Measurements from ENCODE around the gene CFAP58. TPM values are rescaled to one million over a fixed set of nuclear protein-coding genes. Genes with fewer than 3 reads are reported as not detected.

Gene CFAP58
- total RNA-seq, 4 donors from 2014 or later: 0.29 to 2.2 (median 1.3) TPM

DNA sequence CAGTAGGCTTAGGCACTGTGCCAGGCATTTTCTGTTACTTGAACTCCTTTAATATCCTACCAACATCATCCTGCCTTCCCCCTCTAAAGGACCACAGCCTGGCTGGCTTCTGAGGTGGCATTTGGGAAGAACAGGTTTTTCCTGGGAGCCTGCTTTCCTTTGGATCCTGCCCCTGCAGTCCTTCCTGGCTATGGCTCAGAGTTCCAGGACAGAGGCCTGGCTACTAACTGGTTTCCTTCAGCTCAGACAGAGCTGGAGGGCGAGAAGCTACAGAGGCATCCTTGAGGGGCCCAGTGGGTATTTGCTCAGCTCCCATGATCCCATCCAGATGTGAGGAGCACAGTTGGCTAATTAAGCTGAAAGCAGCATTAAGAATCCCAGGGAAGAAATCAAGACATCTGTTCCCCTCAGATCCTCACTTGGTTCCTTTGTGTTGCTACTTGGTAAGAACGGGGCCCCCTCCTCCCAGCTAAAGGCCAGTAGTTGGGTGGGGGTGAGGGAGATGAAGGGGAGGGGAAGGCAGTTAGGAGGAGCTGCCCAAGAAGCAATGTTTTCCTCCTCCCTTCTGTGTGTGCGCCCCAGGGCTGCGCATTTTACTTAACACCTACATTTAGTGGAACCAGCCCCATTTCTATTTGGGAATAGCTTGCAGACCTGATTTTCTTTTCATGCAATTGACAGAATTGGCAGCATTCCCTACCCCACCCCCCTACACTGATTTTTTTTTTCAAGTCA, 144.9 kb downstream of the CFAP58 start:
- no peak for TF ChIP-seq CTCF (IDR thresholded peaks at IDR 0.05)
- TF ChIP-seq POLR2A (IDR thresholded peaks at IDR 0.05): no peak
- Histone ChIP-seq H3K4me3 (no peak overlapping the region), H3K27me3 (no peaks in the 10 kb centered on the region), H3K9me3 (no peaks in the 10 kb centered on the region), H3K36me3 (no peaks in the 10 kb centered on the region), H3K27ac (no peak overlapping the region), H3K4me1 (no peaks in the 10 kb centered on the region)
- intact Hi-C loops (cut with DNase I; ENCODE audit: low total_unique reads): no loop called here
- no peak for DNase-seq

GRCh38 chr10:104501449-104501848, 147.8 kb downstream of the CFAP58 start:
- no peak overlapping the region for H3K27ac ChIP-seq
- no peak for TF ChIP-seq CTCF (IDR thresholded peaks at IDR 0.05)
- no peak for TF ChIP-seq POLR2A (IDR thresholded peaks at IDR 0.05)
- no peaks in the 10 kb centered on the region for H3K9me3 ChIP-seq
- H3K4me1 ChIP-seq: no peaks in the 10 kb centered on the region
- intact Hi-C loops (cut with DNase I; ENCODE audit: low total_unique reads): no loop called here
- no peak overlapping the region for H3K4me3 ChIP-seq
- no peaks in the 10 kb centered on the region for H3K27me3 ChIP-seq
- no peak for DNase-seq
- H3K36me3 ChIP-seq: no peaks in the 10 kb centered on the region

DNA sequence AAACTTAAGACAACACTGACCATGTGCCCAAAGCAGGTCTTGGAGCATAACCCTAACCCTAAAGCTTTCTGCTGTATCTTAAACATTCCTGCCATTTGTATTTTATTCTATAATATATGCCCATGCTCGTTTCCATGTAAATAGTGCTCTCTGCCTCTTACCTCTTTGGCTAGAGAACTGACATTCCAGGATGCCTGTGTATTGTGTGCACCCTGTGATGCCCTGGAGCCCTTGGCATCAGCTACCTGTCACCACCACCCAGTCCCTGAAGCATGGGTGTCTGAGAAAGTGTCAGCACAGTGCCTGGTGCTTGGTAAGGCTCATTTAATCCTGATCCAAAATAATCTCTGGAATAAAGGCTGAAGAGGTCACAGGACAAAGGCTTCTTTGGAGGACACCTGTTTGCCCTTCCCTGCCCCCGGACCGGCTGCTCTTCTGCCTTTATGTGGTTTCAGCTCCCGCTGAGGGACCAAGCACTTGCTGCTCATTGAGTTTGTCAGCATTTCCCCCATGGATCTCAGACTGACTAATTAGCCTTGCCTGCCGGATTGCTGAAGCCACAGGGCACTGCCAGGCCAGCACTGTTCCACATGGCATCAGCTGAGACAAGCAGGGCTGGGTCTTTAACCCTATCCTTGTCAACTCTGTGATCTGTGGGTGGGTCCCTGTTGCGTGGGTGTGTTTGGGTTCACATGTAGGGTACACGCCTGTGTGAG, 148.4 kb downstream of the CFAP58 start:
- H3K9me3 ChIP-seq: no peaks in the 10 kb centered on the region
- no peaks in the 10 kb centered on the region for H3K4me1 ChIP-seq
- DNase-seq: no peak
- no peaks in the 10 kb centered on the region for H3K36me3 ChIP-seq
- TF ChIP-seq CTCF (IDR thresholded peaks at IDR 0.05) (no peak), POLR2A (IDR thresholded peaks at IDR 0.05) (no peak)
- H3K27ac ChIP-seq: no peak overlapping the region
- H3K27me3 ChIP-seq: no peaks in the 10 kb centered on the region
- no peak overlapping the region for H3K4me3 ChIP-seq
- intact Hi-C loops (cut with DNase I; ENCODE audit: low total_unique reads): no loop called here

GRCh38 chr10:104502907-104503306, 149.3 kb downstream of the CFAP58 start:
- no peak for DNase-seq
- intact Hi-C loops (cut with DNase I; ENCODE audit: low total_unique reads): no loop called here
- TF ChIP-seq CTCF (IDR thresholded peaks at IDR 0.05) (no peak), POLR2A (IDR thresholded peaks at IDR 0.05) (no peak)
- Histone ChIP-seq H3K4me1 (no peaks in the 10 kb centered on the region), H3K27me3 (no peaks in the 10 kb centered on the region), H3K9me3 (no peaks in the 10 kb centered on the region), H3K27ac (no peak overlapping the region), H3K4me3 (no peak overlapping the region), H3K36me3 (no peaks in the 10 kb centered on the region)

Other genes starting within 250 kb of the CFAP58 start
- 10 to 100 TPM in 2 of 4 donors, 1 to 10 TPM in 2; 4.1 to 12.8 (median 10.5) TPM for gene SFR1, start 231.7 kb upstream of the CFAP58 start, total RNA-seq
- gene CFAP43, start 121.5 kb upstream of the CFAP58 start, total RNA-seq: 10 to 100 TPM in 1 of 4 donors, 1 to 10 TPM in 3; 3.1 to 23.8 (median 3.8) TPM
- gene GSTO1, start 98.9 kb upstream of the CFAP58 start, total RNA-seq: 100 to 1,000 TPM in 2 of 4 donors, 10 to 100 TPM in 2; 54.7 to 131 (median 102) TPM
- gene GSTO2, start 84.6 kb upstream of the CFAP58 start, total RNA-seq: 10 to 100 TPM in 1 of 4 donors, 1 to 10 TPM in 1, under 1 TPM in 1, not detected in 1; under 0.01 to 10.6 (median 5.6) TPM
- gene ITPRIP, start 15.4 kb upstream of the CFAP58 start, total RNA-seq: 10 to 100 TPM in 3 of 4 donors, 1 to 10 TPM in 1; 10.0 to 32.6 (median 22.4) TPM

Measured in uterus (tissue), 4 donors.